Heart left ventricle (tissue), 16 donors: ENCODE results near the gene STMND1. TPM values are rescaled to one million over a fixed set of nuclear protein-coding genes. Genes with fewer than 3 reads are reported as not detected.
A peak's percentile ranks its signal among the peaks of the same experiment; 100 is the strongest.

Experiments
- ATAC-seq, 4 donors: fragments of 200-7000 bp; cut with Tn5 transposase; one replicate each; pipeline ENCODE4 v1.9.1; 2020 to 2022; ENCODE audit warnings: moderate library complexity in 4 of 4, mild to moderate bottlenecking in 3 of 4, moderate number of reproducible peaks in 1 of 4
- DNase-seq, 5 donors: peaks; one replicate each; pipeline ENCODE4 v3.0.0-alpha.2; 2020
- H3K27ac ChIP-seq, 12 donors: fragments of 200-600 bp; sonication (generic) in 4 of 12; one replicate each; pipeline versions ENCODE4 v1.5.0 to v1.8.0; 2016 to 2022; ENCODE audit warnings: mild to moderate bottlenecking in 2 of 12
- H3K27me3 ChIP-seq, 9 donors: fragments of 200-600 bp; sonication (generic) in 2 of 9; one replicate each; pipeline versions ENCODE4 v1.5.1 to v1.8.0; 2016 to 2022; ENCODE audit warnings: mild to moderate bottlenecking in 3 of 9
- H3K36me3 ChIP-seq, 9 donors: fragments of 200-600 bp; sonication (generic) in 2 of 9; one replicate each; pipeline versions ENCODE4 v1.5.0 to v1.8.0; 2018 to 2022; ENCODE audit warnings: mild to moderate bottlenecking in 2 of 9
- H3K4me1 ChIP-seq, 12 donors: fragments of 200-600 bp; sonication (generic) in 4 of 12; one replicate each; pipeline versions ENCODE4 v1.5.0 to v1.8.0; 2016 to 2022; ENCODE audit warnings: mild to moderate bottlenecking in 3 of 12
- H3K4me3 ChIP-seq, 12 donors: fragments of 200-600 bp; sonication (generic) in 4 of 12; one replicate each; pipeline versions ENCODE4 v1.5.0 to v1.8.0; 2017 to 2022; ENCODE audit warnings: mild to moderate bottlenecking in 9 of 12, moderate library complexity in 4 of 12
- H3K9me3 ChIP-seq, 12 donors: fragments of 200-600 bp; sonication (generic) in 4 of 12; one replicate each; pipeline versions ENCODE4 v1.5.0 to v1.8.0; 2016 to 2022; ENCODE audit warnings: mild to moderate bottlenecking in 1 of 12
- POLR2A ChIP-seq, 2 donors: fragments of 450-650 bp; IDR thresholded peaks; one replicate each; pipeline ENCODE4 v1.6.1; 2017; ENCODE audit warnings: antibody characterized with exemption in 2 of 2, mild to moderate bottlenecking in 2 of 2, moderate library complexity in 2 of 2
- WGBS, 4 donors: extraction: QIAGEN DNeasy Blood & Tissue Kit in 2 of 4; methylation state at CpG; one replicate each; pipeline versions ENCODE4 v1.1.5 to v1.1.7; 2013 to 2018; 5-methylcytosine and 5-hydroxymethylcytosine counted together
- intact Hi-C, 10 donors: fragments of 100-400 bp; cut with DNase I; formaldehyde crosslinking; loops; one replicate each; pipeline versions ENCODE4 v1.11.1 to v1.14.2; 2022
- polyA plus RNA-seq, 2 donors: library from polyadenylated mRNA; stranded (reverse); fragments of 200-250 nt; gene quantifications; one replicate each; pipeline ENCODE4 v1.2.3, GENCODE V29; 2013
- total RNA-seq, 9 donors: library from RNA; depleted of rRNA in 2 of 9; stranded (reverse); fragments of >200 nt in 2 of 9; fragmentation: NEBNext Ultra II Directional in 3 of 9; extraction: Animal tissue kit (Norgen Biotek cat#: 25700) in 3 of 9; gene quantifications; one replicate each; pipeline versions ENCODE4 v1.1.0 to v1.2.4, GENCODE V29; 2016 to 2023
- TF ChIP-seq, protein P1 (sequence below), 12 donors: fragments of 200-600 bp; sonication (generic) in 4 of 12; IDR thresholded peaks; one replicate each; pipeline versions ENCODE4 v1.5.0 to v1.8.0; 2018 to 2022; ENCODE audit warnings: antibody characterized with exemption in 12 of 12, mild to moderate bottlenecking in 5 of 12
- donor health status: ischemic (EF 13 %, LVEDD 7.1; RV severe dilation, severe dysfunction).
- donor health status: healthy with polysubstance abuse.
- donor health status: DM: no; HTN: yes; CAD: no.
- donor health status: DM: no; HTN: no; CAD: no.
- donor health status: ischemic (EF 25% LVEDD 6.9; RV normal size, moderate dysfunction).
- donor health status: ischemic (EF 25% LVEDD 5.7; RV mildly dilated, moderate dysfunction).
- donor health status: healthy.
- donor health status: DM: yes; HTN: yes; CAD: no.
- donor health status: ischemic (EF 35%, LVEDD 5.7; RV mildly dilated, moderate dysfunction).
- donor health status: nonischemic (EF 11% LVEDD 7.7; RV severe dilation, severe dysfunction).
- donor health status: DM: yes; HTN: yes; CAD: no.
- donor health status: PGD.
- donor health status: ischemic (EF 29% LVEDD 5.4; RV normal size, mild dysfunction).
- donor health status: nonischemic (EF 23%, LVEDD 6.1; RV moderate dilation, normal function).

The STMND1 gene
- total and polyA plus RNA-seq, 11 donors, result not detected

GRCh38 chr6:17091122-17091521, 10.7 kb upstream of the STMND1 start:
- Histone ChIP-seq H3K4me1 (peaks cover 0 to 3% (median 0%) of the 10 kb centered on the region in 12 donors), H3K9me3 (peaks cover 0 to 9% (median 0%) of the 10 kb centered on the region in 12 donors), H3K27ac (no peak overlapping the region), H3K36me3 (no peaks in the 10 kb centered on the region), H3K4me3 (no peak overlapping the region), H3K27me3 (no peaks in the 10 kb centered on the region)
- no peak for ATAC-seq
- intact Hi-C loops, result no loop called here
- TF ChIP-seq, protein P1, sequence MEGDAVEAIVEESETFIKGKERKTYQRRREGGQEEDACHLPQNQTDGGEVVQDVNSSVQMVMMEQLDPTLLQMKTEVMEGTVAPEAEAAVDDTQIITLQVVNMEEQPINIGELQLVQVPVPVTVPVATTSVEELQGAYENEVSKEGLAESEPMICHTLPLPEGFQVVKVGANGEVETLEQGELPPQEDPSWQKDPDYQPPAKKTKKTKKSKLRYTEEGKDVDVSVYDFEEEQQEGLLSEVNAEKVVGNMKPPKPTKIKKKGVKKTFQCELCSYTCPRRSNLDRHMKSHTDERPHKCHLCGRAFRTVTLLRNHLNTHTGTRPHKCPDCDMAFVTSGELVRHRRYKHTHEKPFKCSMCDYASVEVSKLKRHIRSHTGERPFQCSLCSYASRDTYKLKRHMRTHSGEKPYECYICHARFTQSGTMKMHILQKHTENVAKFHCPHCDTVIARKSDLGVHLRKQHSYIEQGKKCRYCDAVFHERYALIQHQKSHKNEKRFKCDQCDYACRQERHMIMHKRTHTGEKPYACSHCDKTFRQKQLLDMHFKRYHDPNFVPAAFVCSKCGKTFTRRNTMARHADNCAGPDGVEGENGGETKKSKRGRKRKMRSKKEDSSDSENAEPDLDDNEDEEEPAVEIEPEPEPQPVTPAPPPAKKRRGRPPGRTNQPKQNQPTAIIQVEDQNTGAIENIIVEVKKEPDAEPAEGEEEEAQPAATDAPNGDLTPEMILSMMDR (IDR thresholded peaks at IDR 0.05), result peak in 3 of 12 donors; percentile 11 to 18 (median 13)
- TF ChIP-seq POLR2A (IDR thresholded peaks at IDR 0.05), result no peak
- DNase-seq, result no peak
- WGBS, 4 donors, result 78 to 86% (median 81%) methylated on average over 3 of the region's 3 CpGs

- peaks cover 0 to 4% (median 0%) of the 10 kb centered on the region in 9 donors for H3K27me3 ChIP-seq
- 52 to 56% (median 54%) methylated on average over 5 of the region's 5 CpGs for whole genome bisulfite sequencing, 4 donors
Measured at GRCh38 chr6:17093686-17094085, 8.2 kb upstream of the STMND1 start.

DNA sequence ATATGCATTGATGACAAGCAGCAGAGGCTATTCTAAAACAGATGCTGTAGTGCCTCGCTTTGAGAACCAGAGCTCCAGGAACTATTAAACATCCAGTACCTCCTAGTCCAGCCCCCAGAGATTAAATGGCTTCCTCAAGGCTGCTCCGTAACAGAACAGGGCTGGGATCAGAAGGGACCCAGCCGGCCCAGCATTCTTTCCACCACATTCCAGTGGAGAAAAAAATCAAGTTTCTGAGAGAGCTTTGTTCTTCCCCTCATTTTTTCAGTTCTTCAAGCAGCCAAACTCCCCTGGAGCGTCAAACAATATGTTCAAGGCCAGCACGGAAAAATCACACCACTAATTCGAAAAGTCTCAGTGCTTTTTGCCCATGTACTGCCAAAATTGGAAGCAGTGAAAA, 5.8 kb upstream of the STMND1 start:
- DNase-seq (no peak), ATAC-seq (peak in 1 of 4 donors; percentile 11)
- Histone ChIP-seq H3K9me3 (no peaks in the 10 kb centered on the region), H3K27me3 (peaks cover 0 to 10% (median 0%) of the 10 kb centered on the region in 9 donors), H3K4me3 (no peak overlapping the region), H3K4me1 (peaks cover 0 to 16% (median 2%) of the 10 kb centered on the region in 12 donors), H3K36me3 (no peaks in the 10 kb centered on the region), H3K27ac (peak overlapping the region in 1 of 12 donors; percentile 12)
- TF ChIP-seq, protein P1 (IDR thresholded peaks at IDR 0.05), result no peak
- no peak for TF ChIP-seq POLR2A (IDR thresholded peaks at IDR 0.05)
- intact Hi-C loops, result no loop called here
- WGBS, 4 donors, result 46 to 59% (median 53%) methylated on average over 6 of the region's 6 CpGs

More at GRCh38 chr6:17093686-17094085, 8.2 kb upstream of the STMND1 start:
- Histone ChIP-seq H3K27ac (no peak overlapping the region), H3K36me3 (no peaks in the 10 kb centered on the region), H3K9me3 (peaks cover 0 to 9% (median 0%) of the 10 kb centered on the region in 12 donors), H3K4me1 (peaks cover 0 to 3% (median 0%) of the 10 kb centered on the region in 12 donors), H3K4me3 (no peak overlapping the region)
- DNase-seq (no peak), ATAC-seq (no peak)
- no peak for TF ChIP-seq POLR2A (IDR thresholded peaks at IDR 0.05)
- TF ChIP-seq, protein P1 (IDR thresholded peaks at IDR 0.05), result peak in 2 of 12 donors; percentile 9 to 23
- intact Hi-C loops, result no loop called here

- Histone ChIP-seq H3K4me1 (peaks cover 0 to 17% (median 3%) of the 10 kb centered on the region in 12 donors), H3K36me3 (no peaks in the 10 kb centered on the region), H3K4me3 (no peak overlapping the region), H3K9me3 (no peaks in the 10 kb centered on the region), H3K27ac (peak overlapping the region in 1 of 12 donors; percentile 12), H3K27me3 (peaks cover 0 to 12% (median 0%) of the 10 kb centered on the region in 9 donors)
- TF ChIP-seq, protein P1 (IDR thresholded peaks at IDR 0.05), result no peak
- no peak for TF ChIP-seq POLR2A (IDR thresholded peaks at IDR 0.05)
- ATAC-seq (no peak), DNase-seq (no peak)
- 51 to 57% (median 56%) methylated on average over 1 of the region's 1 CpG for WGBS, 4 donors
- intact Hi-C loops, result no loop called here
Measured at GRCh38 chr6:17096652-17097051, 5.2 kb upstream of the STMND1 start.
